IPS-NIHi7 (cell line): Measurements from ENCODE around the gene DPPA4.

Experiments
- DNase-seq: peaks from one replicate; pipeline ENCODE4 v3.0.0; 2012; ENCODE audit warnings: mixed read lengths; ENCODE audit errors: extremely low spot score

DPPA4 gene

GRCh38 chr3:109339197-109339596, 1.9 kb upstream of the DPPA4 start:
- no peak for DNase-seq

GRCh38 chr3:109338322-109338721, 976 bp upstream of the DPPA4 start:
- no peak for DNase-seq

- no peak for DNase-seq
These were observed 970 bp downstream of the DPPA4 start for GRCh38 chr3:109336291-109336861.

- no peak for DNase-seq
These were observed 2.8 kb downstream of the DPPA4 start for GRCh38 chr3:109334572-109334971.

GRCh38 chr3:109331692-109332091, 5.7 kb downstream of the DPPA4 start:
- no peak for DNase-seq

- no peak for DNase-seq
These were observed 6.9 kb downstream of the DPPA4 start for GRCh38 chr3:109330405-109330804.

GRCh38 chr3:109328202-109328601, 9.1 kb downstream of the DPPA4 start:
- DNase-seq = no peak

GRCh38 chr3:109325657-109326056, 11.7 kb downstream of the DPPA4 start:
- peak; percentile 20 for DNase-seq

- no peak for DNase-seq
These were observed 12.2 kb downstream of the DPPA4 start for GRCh38 chr3:109325109-109325508.

GRCh38 chr3:109316162-109316730, 21.1 kb downstream of the DPPA4 start, which contains the start of gene DPPA2:
Gene DPPA2 (minus strand): TSS chr3:109316517. CDS start chr3:109314542, 1,975 bp downstream.
- DNase-seq = peak; percentile 80

GRCh38 chr3:109313061-109313460, 24.3 kb downstream of the DPPA4 start:
- DNase-seq = no peak

GRCh38 chr3:109297496-109297895, 39.9 kb downstream of the DPPA4 start:
- no peak for DNase-seq

GRCh38 chr3:109284071-109284470, 53.3 kb downstream of the DPPA4 start:
- no peak for DNase-seq

GRCh38 chr3:109278546-109278945, 58.8 kb downstream of the DPPA4 start:
- no peak for DNase-seq

GRCh38 chr3:109278141-109278540, 59.2 kb downstream of the DPPA4 start:
- no peak for DNase-seq
